ENCODE data around the gene FIGN. TPM values are rescaled to one million over a fixed set of nuclear protein-coding genes. Genes with fewer than 3 reads are reported as not detected.
A peak's percentile ranks its signal among the peaks of the same experiment; 100 is the strongest.

The FIGN gene
- total RNA-seq, 1 experiment from 2014 or later: 1.5 TPM

GRCh38 chr2:163612332-163612731, 123.5 kb downstream of the FIGN start:
- no peak overlapping the region for H3K4me2 ChIP-seq (ENCODE audit: low read length)
- ChIA-PET POLR2A (ENCODE audit: unreplicated experiment) (no interaction called here), CTCF (no interaction called here)
- no peaks in the 10 kb centered on the region for H3K9me3 ChIP-seq (ENCODE audit: low read length)
- no peak overlapping the region for H3K4me3 ChIP-seq (ENCODE audit: low read length)
- H3F3A ChIP-seq (ENCODE audit: low read length, unreplicated experiment): no peaks in the 10 kb centered on the region
- ATAC-seq (no peak), DNase-seq (no peak)
- H3K79me2 ChIP-seq (ENCODE audit: low read length): no peaks in the 10 kb centered on the region
- no peak overlapping the region for H3K9ac ChIP-seq (ENCODE audit: low read length)
- no peaks in the 10 kb centered on the region for H3K4me1 ChIP-seq (ENCODE audit: insufficient read depth, low read length)
- H3K9me2 ChIP-seq (replicated peaks; ENCODE audit: low read length): no peaks in the 10 kb centered on the region
- H3K36me3 ChIP-seq (ENCODE audit: low read depth, low read length): no peaks in the 10 kb centered on the region
- no TSS peak for BruUV-seq (replicated peaks)
- no peak overlapping the region for H3K27ac ChIP-seq (ENCODE audit: low read length)
- no peaks in the 10 kb centered on the region for H3K27me3 ChIP-seq (ENCODE audit: low read length)
- H2AFZ ChIP-seq (ENCODE audit: low read length): no peak overlapping the region
- no peaks in the 10 kb centered on the region for H4K20me1 ChIP-seq (ENCODE audit: low read length)
- TF ChIP-seq, protein P1, sequence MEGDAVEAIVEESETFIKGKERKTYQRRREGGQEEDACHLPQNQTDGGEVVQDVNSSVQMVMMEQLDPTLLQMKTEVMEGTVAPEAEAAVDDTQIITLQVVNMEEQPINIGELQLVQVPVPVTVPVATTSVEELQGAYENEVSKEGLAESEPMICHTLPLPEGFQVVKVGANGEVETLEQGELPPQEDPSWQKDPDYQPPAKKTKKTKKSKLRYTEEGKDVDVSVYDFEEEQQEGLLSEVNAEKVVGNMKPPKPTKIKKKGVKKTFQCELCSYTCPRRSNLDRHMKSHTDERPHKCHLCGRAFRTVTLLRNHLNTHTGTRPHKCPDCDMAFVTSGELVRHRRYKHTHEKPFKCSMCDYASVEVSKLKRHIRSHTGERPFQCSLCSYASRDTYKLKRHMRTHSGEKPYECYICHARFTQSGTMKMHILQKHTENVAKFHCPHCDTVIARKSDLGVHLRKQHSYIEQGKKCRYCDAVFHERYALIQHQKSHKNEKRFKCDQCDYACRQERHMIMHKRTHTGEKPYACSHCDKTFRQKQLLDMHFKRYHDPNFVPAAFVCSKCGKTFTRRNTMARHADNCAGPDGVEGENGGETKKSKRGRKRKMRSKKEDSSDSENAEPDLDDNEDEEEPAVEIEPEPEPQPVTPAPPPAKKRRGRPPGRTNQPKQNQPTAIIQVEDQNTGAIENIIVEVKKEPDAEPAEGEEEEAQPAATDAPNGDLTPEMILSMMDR (conservative IDR thresholded peaks at IDR 0.05; ENCODE audit: low read depth, low read length): no peak
- no peak for TF ChIP-seq EZH2 (IDR thresholded peaks at IDR 0.05; ENCODE audit: low read length, unreplicated experiment)
- TF ChIP-seq EZH2phosphoT487 (IDR thresholded peaks at IDR 0.05; ENCODE audit: borderline replicate concordance, low read length): no peak
- intact Hi-C loops (cut with micrococcal nuclease): no loop called here

- H3K79me2 ChIP-seq (ENCODE audit: low read length): no peaks in the 10 kb centered on the region
- no peaks in the 10 kb centered on the region for H3K4me1 ChIP-seq (ENCODE audit: insufficient read depth, low read length)
- no peaks in the 10 kb centered on the region for H3K9me2 ChIP-seq (replicated peaks; ENCODE audit: low read length)
- ChIA-PET POLR2A (ENCODE audit: unreplicated experiment) (no interaction called here), CTCF (no interaction called here)
- DNase-seq (no peak), ATAC-seq (no peak)
- intact Hi-C loops (cut with micrococcal nuclease): no loop called here
- H3K36me3 ChIP-seq (ENCODE audit: low read depth, low read length): no peaks in the 10 kb centered on the region
- H4K20me1 ChIP-seq (ENCODE audit: low read length): no peaks in the 10 kb centered on the region
- H3K9ac ChIP-seq (ENCODE audit: low read length): no peak overlapping the region
- H2AFZ ChIP-seq (ENCODE audit: low read length): no peak overlapping the region
- no peaks in the 10 kb centered on the region for H3F3A ChIP-seq (ENCODE audit: low read length, unreplicated experiment)
- no TSS peak for BruUV-seq (replicated peaks)
- H3K9me3 ChIP-seq (ENCODE audit: low read length): no peaks in the 10 kb centered on the region
- H3K4me2 ChIP-seq (ENCODE audit: low read length): no peak overlapping the region
- no peak overlapping the region for H3K27ac ChIP-seq (ENCODE audit: low read length)
- no peaks in the 10 kb centered on the region for H3K27me3 ChIP-seq (ENCODE audit: low read length)
- TF ChIP-seq, protein P1 (conservative IDR thresholded peaks at IDR 0.05; ENCODE audit: low read depth, low read length): no peak
- TF ChIP-seq EZH2phosphoT487 (IDR thresholded peaks at IDR 0.05; ENCODE audit: borderline replicate concordance, low read length) (no peak), EZH2 (IDR thresholded peaks at IDR 0.05; ENCODE audit: low read length, unreplicated experiment) (no peak)
- no peak overlapping the region for H3K4me3 ChIP-seq (ENCODE audit: low read length)
Measured at GRCh38 chr2:163611557-163611906, 124.3 kb downstream of the FIGN start.

DNA sequence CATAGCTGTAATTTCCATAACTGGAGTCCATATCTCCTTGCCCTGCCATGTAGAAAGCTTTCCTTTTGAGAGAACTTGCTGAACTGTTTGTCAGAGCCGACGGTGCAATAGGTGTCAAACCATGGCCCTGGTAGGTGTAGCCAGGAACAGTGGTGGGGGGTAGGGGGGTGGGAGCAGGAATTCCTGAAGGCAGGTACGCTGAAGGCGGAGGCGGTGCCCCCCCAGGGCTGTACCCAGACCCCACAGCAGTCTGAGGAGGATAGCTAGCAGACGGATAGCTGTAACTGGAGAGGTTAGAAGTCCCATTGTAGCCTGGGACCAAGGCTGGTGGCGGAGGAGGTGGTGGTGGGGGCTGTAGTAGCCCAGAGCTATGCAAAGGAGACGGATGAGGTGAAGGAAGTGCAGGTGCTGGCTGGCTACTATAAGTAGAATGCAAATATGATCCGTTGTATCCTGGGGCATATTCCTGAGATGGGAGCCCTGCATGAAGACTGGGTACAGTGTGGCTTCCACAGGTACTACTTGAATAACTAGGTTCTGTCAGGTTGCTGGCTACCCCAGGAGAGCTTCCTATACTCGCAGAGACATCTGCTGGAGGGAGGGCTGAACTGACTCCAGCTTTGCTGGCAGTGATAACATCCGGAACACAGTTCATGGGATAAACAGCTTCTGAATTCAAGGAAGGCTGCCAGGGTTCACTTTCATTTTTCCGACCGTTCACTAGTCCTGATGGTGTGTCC, 124.8 kb downstream of the FIGN start:
- ChIA-PET CTCF (no interaction called here), POLR2A (ENCODE audit: unreplicated experiment) (no interaction called here)
- H3K79me2 ChIP-seq (ENCODE audit: low read length): no peaks in the 10 kb centered on the region
- no peak overlapping the region for H3K27ac ChIP-seq (ENCODE audit: low read length)
- no peak overlapping the region for H2AFZ ChIP-seq (ENCODE audit: low read length)
- ATAC-seq: peak; percentile 53
- intact Hi-C loops (cut with micrococcal nuclease): no loop called here
- no TSS peak for BruUV-seq (replicated peaks)
- TF ChIP-seq EZH2 (IDR thresholded peaks at IDR 0.05; ENCODE audit: low read length, unreplicated experiment) (no peak), EZH2phosphoT487 (IDR thresholded peaks at IDR 0.05; ENCODE audit: borderline replicate concordance, low read length) (no peak)
- TF ChIP-seq, protein P1 (conservative IDR thresholded peaks at IDR 0.05; ENCODE audit: low read depth, low read length): peak; percentile 53
- H4K20me1 ChIP-seq (ENCODE audit: low read length): no peaks in the 10 kb centered on the region
- no peaks in the 10 kb centered on the region for H3K9me3 ChIP-seq (ENCODE audit: low read length)
- H3K4me2 ChIP-seq (ENCODE audit: low read length): no peak overlapping the region
- no peak overlapping the region for H3K9ac ChIP-seq (ENCODE audit: low read length)
- H3K4me1 ChIP-seq (ENCODE audit: insufficient read depth, low read length): no peaks in the 10 kb centered on the region
- peak; percentile 32 for DNase-seq
- no peak overlapping the region for H3K4me3 ChIP-seq (ENCODE audit: low read length)
- no peaks in the 10 kb centered on the region for H3K36me3 ChIP-seq (ENCODE audit: low read depth, low read length)
- H3F3A ChIP-seq (ENCODE audit: low read length, unreplicated experiment): no peaks in the 10 kb centered on the region
- H3K27me3 ChIP-seq (ENCODE audit: low read length): no peaks in the 10 kb centered on the region
- H3K9me2 ChIP-seq (replicated peaks; ENCODE audit: low read length): no peaks in the 10 kb centered on the region
